ENCODE measurements around the gene SREBF2. TPM values are rescaled to one million over a fixed set of nuclear protein-coding genes. Genes with fewer than 3 reads are reported as not detected.

Gene SREBF2
- total and polyA plus RNA-seq, 2 of the 13 experiments (the other 11 are each of a cell fraction or from before 2014, with no cell fraction given), result 53.8 to 72.6 TPM

GRCh38 chr22:41823797-41824196 is 9.1 kb upstream of the SREBF2 start (continued):
- TF ChIP-seq, protein P1, sequence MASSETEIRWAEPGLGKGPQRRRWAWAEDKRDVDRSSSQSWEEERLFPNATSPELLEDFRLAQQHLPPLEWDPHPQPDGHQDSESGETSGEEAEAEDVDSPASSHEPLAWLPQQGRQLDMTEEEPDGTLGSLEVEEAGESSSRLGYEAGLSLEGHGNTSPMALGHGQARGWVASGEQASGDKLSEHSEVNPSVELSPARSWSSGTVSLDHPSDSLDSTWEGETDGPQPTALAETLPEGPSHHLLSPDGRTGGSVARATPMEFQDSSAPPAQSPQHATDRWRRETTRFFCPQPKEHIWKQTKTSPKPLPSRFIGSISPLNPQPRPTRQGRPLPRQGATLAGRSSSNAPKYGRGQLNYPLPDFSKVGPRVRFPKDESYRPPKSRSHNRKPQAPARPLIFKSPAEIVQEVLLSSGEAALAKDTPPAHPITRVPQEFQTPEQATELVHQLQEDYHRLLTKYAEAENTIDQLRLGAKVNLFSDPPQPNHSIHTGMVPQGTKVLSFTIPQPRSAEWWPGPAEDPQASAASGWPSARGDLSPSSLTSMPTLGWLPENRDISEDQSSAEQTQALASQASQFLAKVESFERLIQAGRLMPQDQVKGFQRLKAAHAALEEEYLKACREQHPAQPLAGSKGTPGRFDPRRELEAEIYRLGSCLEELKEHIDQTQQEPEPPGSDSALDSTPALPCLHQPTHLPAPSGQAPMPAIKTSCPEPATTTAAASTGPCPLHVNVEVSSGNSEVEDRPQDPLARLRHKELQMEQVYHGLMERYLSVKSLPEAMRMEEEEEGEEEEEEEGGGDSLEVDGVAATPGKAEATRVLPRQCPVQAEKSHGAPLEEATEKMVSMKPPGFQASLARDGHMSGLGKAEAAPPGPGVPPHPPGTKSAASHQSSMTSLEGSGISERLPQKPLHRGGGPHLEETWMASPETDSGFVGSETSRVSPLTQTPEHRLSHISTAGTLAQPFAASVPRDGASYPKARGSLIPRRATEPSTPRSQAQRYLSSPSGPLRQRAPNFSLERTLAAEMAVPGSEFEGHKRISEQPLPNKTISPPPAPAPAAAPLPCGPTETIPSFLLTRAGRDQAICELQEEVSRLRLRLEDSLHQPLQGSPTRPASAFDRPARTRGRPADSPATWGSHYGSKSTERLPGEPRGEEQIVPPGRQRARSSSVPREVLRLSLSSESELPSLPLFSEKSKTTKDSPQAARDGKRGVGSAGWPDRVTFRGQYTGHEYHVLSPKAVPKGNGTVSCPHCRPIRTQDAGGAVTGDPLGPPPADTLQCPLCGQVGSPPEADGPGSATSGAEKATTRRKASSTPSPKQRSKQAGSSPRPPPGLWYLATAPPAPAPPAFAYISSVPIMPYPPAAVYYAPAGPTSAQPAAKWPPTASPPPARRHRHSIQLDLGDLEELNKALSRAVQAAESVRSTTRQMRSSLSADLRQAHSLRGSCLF (CRISPR knock-in tag; IDR thresholded peaks at IDR 0.05; ENCODE audit: borderline replicate concordance), result no peak

- no peak overlapping the region for H3K4me3 ChIP-seq (replicated peaks in 1 of 3; ENCODE audit: insufficient read depth in 1 of 3, low read depth in 2 of 3, low read length in 3 of 3)
- no TSS peak for BruUV-seq (replicated peaks)
- H3K4me1 ChIP-seq (ENCODE audit: insufficient read depth, low read length), result peaks cover 10% of the 10 kb centered on the region; the same call in 1 of the 2 replicates
- H4K20me1 ChIP-seq (ENCODE audit: insufficient read depth, low read length), result no peaks in the 10 kb centered on the region
- H3K79me2 ChIP-seq (ENCODE audit: insufficient read depth, low read length), result no peaks in the 10 kb centered on the region
- CTCF ChIA-PET (ENCODE audit: low intra/inter-chr PET ratio, low total read pairs), result no interaction called here
- no peak overlapping the region for H2AFZ ChIP-seq (ENCODE audit: low read length)
- peaks cover 1 to 25% of the 10 kb centered on the region in 2 experiments; a peak in 1 of 5 replicates for H3K36me3 ChIP-seq (replicated peaks in 1 of 2; ENCODE audit: control insufficient read depth in 1 of 2, insufficient read depth in 2 of 2, low read length in 2 of 2)
- H3K9ac ChIP-seq (ENCODE audit: insufficient read depth, low read depth, low read length), result no peak overlapping the region
- 95% methylated on average over 7 of the region's 7 CpGs for WGBS (ENCODE audit: low lambda C conversion rate)
- H3K4me2 ChIP-seq (ENCODE audit: low read depth, low read length), result no peak overlapping the region
- intact Hi-C loops (cut with micrococcal nuclease; ENCODE audit: unreplicated experiment), result no loop called here
- no peak for DNase-seq (ENCODE audit: low spot score)
- H3K27ac ChIP-seq (ENCODE audit: extremely low read length, insufficient read depth, low read length), result no peak overlapping the region
- POLR2A ChIA-PET, result interaction anchor here (1.5 kb wide), 1 partner anchor 25 kb away, joined by 3 read pairs; the partner anchor contains the start of gene CCDC134
- no peaks in the 10 kb centered on the region for H3K27me3 ChIP-seq (ENCODE audit: control insufficient read depth in 1 of 2, insufficient read depth in 2 of 2, low read length in 2 of 2)
- in situ Hi-C loops (cut with HindIII; ENCODE audit: extremely low pct_ligation_motif_present, low pct_unique_long_range_greater_than_20kb), result no loop called here
- FAIRE-seq, result no peak
- no peak for TF ChIP-seq SMAD1 (CRISPR knock-in tag; IDR thresholded peaks at IDR 0.05; ENCODE audit: borderline replicate concordance, low read depth)
- TF ChIP-seq ZNF781 (CRISPR knock-in tag; IDR thresholded peaks at IDR 0.05; ENCODE audit: borderline replicate concordance, not compliant biosample characterization), result no peak
- no peak for TF ChIP-seq TCF7L2 (IDR thresholded peaks at IDR 0.05; ENCODE audit: low read depth, low read length)
- no peak for TF ChIP-seq ZNF180 (CRISPR knock-in tag; IDR thresholded peaks at IDR 0.05; ENCODE audit: borderline replicate concordance, low read depth)
- TF ChIP-seq POLR2G (IDR thresholded peaks at IDR 0.05; ENCODE audit: low read depth, low read length), result no peak
- TF ChIP-seq CEBPG (CRISPR knock-in tag; IDR thresholded peaks at IDR 0.05), result no peak
- no peak for TF ChIP-seq ZNF775 (CRISPR knock-in tag; IDR thresholded peaks at IDR 0.05; ENCODE audit: borderline replicate concordance)
- TF ChIP-seq, protein P2, sequence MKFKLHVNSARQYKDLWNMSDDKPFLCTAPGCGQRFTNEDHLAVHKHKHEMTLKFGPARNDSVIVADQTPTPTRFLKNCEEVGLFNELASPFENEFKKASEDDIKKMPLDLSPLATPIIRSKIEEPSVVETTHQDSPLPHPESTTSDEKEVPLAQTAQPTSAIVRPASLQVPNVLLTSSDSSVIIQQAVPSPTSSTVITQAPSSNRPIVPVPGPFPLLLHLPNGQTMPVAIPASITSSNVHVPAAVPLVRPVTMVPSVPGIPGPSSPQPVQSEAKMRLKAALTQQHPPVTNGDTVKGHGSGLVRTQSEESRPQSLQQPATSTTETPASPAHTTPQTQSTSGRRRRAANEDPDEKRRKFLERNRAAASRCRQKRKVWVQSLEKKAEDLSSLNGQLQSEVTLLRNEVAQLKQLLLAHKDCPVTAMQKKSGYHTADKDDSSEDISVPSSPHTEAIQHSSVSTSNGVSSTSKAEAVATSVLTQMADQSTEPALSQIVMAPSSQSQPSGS (CRISPR knock-in tag; IDR thresholded peaks at IDR 0.05), result no peak
- no peak for TF ChIP-seq ZSCAN31 (CRISPR knock-in tag; IDR thresholded peaks at IDR 0.05; ENCODE audit: low read depth)
- no peak for ATAC-seq
- H3K9me3 ChIP-seq (ENCODE audit: low read length), result no peaks in the 10 kb centered on the region
These were observed 7.5 kb upstream of the SREBF2 start for GRCh38 chr22:41825376-41825775.

Data from HepG2 (cell line).